GM13977 (cell line): ENCODE data around the gene GDPD5.

ENCODE experiments used
- DNase-seq: peaks from one replicate; pipeline ENCODE4 v3.0.0; 2012; ENCODE audit warnings: low spot score
- in situ Hi-C: fragments of 300-500 bp; cut with MboI; formaldehyde crosslinking; loops from one replicate; pipeline ENCODE4 v1.12.0; 2022; ENCODE audit warnings: low sequenced_read_pairs, low pct_unique_long_range_greater_than_20kb, mixed read lengths, inconsistent platforms; ENCODE audit not compliant: unreplicated experiment
- TF ChIP-seq, protein P1 (sequence below): IDR thresholded peaks from 2 replicates; pipeline ENCODE4 v1.5.1; 2012; ENCODE audit warnings: mild to moderate bottlenecking, control low read depth; ENCODE audit not compliant: insufficient read depth; ENCODE audit errors: extremely low read depth, missing control alignments

The GDPD5 gene

DNA sequence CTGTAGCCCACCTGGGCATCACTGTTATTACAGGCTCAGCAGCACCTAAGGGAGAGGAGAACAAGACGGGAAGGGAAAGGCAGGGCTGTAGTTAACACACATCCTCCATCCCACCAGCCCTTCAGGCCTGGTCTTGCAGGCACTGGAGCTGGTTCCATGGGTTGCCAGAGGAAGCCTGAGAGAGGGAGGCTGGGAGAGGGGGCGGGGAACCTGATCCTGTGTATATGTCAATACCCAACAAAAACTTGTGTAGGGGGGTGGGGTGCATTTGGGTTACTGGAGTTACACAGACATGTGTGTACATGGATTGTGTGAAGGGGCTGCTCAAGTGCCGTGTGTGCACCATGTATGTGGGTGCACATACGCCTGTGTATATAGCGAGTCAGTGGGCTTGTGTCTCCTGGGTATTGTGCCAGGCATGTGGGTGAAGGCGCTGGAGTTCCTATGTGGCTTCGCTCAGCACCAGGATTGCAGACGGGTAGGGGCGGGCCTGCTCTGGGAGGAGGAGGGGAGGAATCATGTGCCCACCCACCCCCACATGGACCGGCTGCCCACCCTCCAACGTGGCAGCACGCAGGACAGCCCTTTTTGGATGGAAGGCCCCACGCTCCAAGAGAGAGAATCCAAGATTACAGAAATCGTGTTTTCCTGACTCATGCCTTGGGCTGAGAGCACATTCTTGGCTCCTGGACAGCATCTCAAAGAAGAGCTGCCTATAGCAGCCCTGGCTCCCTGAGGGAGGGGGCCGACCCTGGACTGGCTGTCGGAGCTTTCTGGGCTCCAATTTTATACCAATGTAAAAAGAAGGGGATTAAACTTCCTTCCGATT lies 32.1 kb upstream of the GDPD5 start:
- TF ChIP-seq, protein P1, sequence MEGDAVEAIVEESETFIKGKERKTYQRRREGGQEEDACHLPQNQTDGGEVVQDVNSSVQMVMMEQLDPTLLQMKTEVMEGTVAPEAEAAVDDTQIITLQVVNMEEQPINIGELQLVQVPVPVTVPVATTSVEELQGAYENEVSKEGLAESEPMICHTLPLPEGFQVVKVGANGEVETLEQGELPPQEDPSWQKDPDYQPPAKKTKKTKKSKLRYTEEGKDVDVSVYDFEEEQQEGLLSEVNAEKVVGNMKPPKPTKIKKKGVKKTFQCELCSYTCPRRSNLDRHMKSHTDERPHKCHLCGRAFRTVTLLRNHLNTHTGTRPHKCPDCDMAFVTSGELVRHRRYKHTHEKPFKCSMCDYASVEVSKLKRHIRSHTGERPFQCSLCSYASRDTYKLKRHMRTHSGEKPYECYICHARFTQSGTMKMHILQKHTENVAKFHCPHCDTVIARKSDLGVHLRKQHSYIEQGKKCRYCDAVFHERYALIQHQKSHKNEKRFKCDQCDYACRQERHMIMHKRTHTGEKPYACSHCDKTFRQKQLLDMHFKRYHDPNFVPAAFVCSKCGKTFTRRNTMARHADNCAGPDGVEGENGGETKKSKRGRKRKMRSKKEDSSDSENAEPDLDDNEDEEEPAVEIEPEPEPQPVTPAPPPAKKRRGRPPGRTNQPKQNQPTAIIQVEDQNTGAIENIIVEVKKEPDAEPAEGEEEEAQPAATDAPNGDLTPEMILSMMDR, result no peak
- DNase-seq, result no peak
- in situ Hi-C loops, result no loop called here

DNA sequence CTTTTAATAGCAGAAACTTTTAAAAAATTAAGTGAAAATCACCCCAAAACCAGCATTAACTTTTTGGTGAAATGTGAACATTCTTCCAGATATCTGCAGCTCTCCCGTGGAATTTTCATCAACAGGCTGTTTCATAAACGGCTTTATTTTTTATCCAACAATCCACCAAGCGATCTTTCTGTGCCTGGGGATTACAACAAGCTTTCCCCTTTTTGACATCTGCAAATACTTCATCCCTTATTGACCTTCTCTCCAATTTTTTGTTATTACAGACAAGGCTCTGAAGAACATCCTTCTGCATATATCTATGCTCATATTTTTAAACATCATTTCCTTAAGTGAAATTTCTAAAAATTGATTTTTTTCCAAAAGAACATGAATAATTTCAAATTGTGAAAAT lies 30.5 kb upstream of the GDPD5 start:
- TF ChIP-seq, protein P1, result no peak
- no peak for DNase-seq
- in situ Hi-C loops, result no loop called here

DNA sequence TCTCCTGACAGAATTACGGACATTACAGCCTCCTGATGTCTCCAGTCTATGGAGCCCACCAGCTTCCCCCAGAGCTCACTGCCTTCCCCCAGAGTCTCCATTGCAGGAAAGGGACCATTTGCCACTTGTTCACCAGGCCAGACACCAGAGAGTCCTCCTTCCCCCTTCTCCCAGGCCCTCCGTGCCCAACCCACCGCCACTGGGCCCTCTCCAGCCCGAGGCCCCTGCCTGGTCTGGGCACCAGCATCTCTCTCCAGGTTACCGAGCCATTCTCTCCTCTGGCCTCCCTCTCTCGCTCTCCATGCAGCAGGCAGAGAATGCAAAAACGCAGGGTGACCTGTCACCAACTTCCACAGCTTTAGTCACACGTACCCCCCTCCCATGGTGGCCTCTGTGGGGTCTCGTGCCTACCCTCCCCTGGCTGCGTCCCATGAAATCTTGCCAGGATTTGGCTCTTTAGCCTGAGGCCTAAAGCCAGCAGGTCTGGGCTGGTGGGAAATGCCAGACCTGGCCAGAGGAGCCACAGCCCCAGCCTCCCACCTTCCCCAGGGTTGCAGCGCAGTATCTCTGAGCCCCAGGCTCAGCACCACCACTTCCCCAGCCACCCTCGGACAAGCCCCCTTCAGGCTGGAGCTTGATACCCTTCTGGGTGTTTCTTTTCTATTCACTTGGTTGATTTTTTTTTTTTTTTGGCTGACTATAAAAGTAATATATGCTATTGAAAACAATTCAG lies 29.5 kb upstream of the GDPD5 start:
- TF ChIP-seq, protein P1, result no peak
- no peak for DNase-seq
- in situ Hi-C loops, result no loop called here

DNA sequence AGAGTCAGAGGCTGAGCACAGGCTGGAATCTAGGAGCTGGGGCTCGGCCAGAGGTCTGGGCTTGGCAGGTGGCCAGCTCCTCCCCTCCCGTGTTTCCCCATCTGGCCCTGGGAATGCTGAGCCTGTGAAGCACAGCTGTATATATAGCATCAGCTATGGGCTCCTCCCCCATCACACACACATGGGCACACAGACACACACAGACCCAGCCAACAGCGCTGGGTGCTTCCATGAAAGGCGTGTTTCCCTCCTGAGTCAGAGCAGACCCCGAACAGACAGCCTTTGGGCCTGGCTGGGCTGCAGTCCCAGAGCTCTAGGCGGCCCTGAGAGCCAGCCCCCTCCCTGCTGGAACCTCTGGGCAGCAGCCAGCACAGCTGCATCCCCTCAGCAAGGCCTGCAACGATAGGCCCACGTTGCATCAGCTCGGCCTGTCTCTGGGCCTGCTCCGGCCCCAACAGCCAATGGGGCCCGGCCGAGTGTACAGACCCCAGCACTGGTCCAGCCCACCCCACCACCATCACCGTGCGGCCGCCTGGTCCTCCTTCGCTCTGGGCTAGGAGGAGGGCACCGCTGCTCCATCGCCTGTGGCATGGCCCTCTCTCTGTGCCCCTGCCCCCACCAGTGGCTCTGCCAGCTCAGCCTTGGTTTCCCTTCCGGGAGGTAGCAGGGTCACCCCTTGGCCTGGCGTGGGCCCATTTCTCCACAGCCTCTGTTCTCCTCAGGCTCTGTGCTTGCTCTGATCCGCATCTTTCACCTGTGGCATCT lies 28.7 kb upstream of the GDPD5 start:
- no peak for DNase-seq
- in situ Hi-C loops, result no loop called here
- TF ChIP-seq, protein P1, result no peak

DNA sequence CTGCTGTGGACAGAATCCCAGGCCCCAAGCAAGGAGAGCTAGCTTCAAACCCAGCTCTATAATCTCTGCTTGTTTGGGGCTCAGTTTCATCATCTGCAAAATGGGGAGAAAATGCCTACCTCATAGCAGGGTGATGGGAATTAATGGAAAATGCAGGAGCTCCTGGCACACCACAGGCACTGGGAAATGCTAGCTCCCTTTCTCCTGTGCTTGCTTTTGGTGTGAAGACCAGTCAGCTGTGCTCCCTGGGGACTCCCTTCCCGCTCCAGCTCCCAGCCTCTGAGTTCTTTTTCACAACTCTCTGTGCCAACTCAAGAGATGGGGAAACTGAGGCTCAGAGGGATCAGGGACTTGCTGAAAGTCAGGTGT lies 28.1 kb upstream of the GDPD5 start:
- TF ChIP-seq, protein P1, result no peak
- in situ Hi-C loops, result no loop called here
- DNase-seq, result no peak

DNA sequence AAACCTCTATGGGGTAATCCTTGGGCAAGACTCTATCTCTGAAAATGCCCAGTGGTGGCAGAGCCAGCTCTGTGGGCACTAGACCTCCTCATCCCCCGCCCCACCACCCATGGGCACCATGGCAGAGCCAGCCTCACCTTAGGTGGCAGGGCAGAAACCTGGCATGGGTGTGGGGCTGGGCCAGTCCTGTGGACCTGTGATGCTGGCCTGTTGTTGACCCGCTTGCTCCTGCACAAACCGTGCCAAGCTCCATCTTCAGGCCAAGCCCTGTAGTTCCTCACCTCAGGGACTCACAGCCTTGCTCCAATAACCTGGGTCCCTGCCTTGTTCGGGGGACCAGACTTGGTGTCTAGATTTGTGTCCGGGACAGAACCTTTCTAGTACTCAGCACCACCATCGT lies 27.4 kb upstream of the GDPD5 start:
- TF ChIP-seq, protein P1, result no peak
- in situ Hi-C loops, result no loop called here
- DNase-seq, result no peak
